ENCODE data around the gene CDK18. TPM values are rescaled to one million over a fixed set of nuclear protein-coding genes. Genes with fewer than 3 reads are reported as not detected.

CDK18 gene
- total and polyA plus RNA-seq, 10 of the 15 experiments (the other 5 are each of a cell fraction or from before 2014, with no cell fraction given) = 0.13 to 4.4 (median 0.52) TPM; not detected in 2

DNA sequence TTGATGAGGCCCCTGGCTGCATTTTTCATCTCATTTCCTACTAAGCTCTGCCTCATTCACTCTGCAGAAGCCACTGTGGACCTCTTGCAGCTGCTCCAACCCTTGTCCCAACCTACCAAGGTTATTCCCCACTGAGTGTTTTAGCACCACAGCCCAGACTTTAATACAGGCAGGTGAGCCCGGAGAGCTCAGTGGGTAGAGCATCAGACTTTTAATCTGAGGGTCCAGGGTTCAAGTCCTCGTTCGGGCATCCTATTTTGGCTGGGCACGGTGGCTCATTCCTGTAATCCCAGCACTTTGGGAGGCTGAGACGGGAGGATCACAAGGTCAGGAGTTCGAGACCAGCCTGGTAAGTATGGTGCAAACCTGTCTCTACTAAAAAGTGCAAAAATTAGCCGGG is 30.5 kb upstream of the CDK18 start (continued):
- TF ChIP-seq CUX1 (IDR thresholded peaks at IDR 0.05; ENCODE audit: insufficient replicate concordance, low read depth, low read length) (no peak), FOXK2 (IDR thresholded peaks at IDR 0.05) (no peak)

DNA sequence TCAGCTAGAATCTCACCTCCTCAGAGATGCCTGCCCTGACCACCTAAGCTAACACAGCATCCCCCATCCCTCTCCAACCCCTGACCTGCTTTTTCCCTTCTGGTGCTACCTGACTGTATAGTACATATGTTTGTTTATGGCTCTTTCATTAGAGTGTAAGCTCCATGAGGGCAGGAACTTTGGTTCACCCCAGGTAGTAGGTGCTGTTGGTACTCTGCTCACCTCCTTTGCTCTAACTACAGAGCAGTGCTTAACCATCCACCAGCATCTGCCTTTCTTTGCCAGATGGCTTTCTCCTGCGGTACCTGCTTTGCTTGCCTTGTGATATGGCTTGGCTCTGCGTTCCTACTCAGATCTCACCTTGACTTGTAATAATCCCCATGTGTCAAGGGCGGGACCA is 29.9 kb upstream of the CDK18 start:
- CTCF ChIA-PET = interaction anchor here (0.7 to 3.4 kb wide), 7 partner anchors 14 to 183 kb away, joined by 3 to 11 read pairs (median 5); no protein-coding TSS in a partner anchor
- Histone ChIP-seq H3K27ac (ENCODE audit: control insufficient read depth, insufficient read depth) (no peak overlapping the region), H3K9me3 (replicated peaks; ENCODE audit: control insufficient read depth, insufficient read depth, low read length) (peaks cover 10% of the 10 kb centered on the region), H4K20me1 (ENCODE audit: control insufficient read depth, insufficient read depth) (no peaks in the 10 kb centered on the region), H3K4me3 (no peak overlapping the region), H3K9ac (ENCODE audit: control insufficient read depth, insufficient read depth, low read length) (no peak overlapping the region), H3K4me2 (ENCODE audit: control insufficient read depth, insufficient read depth) (no peak overlapping the region), H2AFZ (ENCODE audit: control insufficient read depth, low read depth, low read length) (no peak overlapping the region), H3K36me3 (ENCODE audit: control insufficient read depth in 2 of 2, insufficient read depth in 2 of 2, low read length in 1 of 2) (no peaks in the 10 kb centered on the region), H3K27me3 (replicated peaks in 1 of 2; ENCODE audit: control insufficient read depth in 2 of 2, insufficient read depth in 2 of 2, low read length in 1 of 2) (peaks cover 0 to 2% of the 10 kb centered on the region in 2 experiments; a peak in 1 of 4 replicates), H3K4me1 (ENCODE audit: control insufficient read depth, insufficient read depth, low read length) (peaks cover under 1% of the 10 kb centered on the region), H3K79me2 (ENCODE audit: control insufficient read depth, insufficient read depth, low read length) (no peaks in the 10 kb centered on the region)
- intact Hi-C loops (cut with micrococcal nuclease; ENCODE audit: unreplicated experiment) = no loop called here
- TF ChIP-seq NFXL1 (IDR thresholded peaks at IDR 0.05; ENCODE audit: borderline replicate concordance) (no peak), ZSCAN29 (IDR thresholded peaks at IDR 0.05) (no peak), TAF1 (IDR thresholded peaks at IDR 0.05; ENCODE audit: borderline replicate concordance, low read depth, low read length) (no peak), HDGF (IDR thresholded peaks at IDR 0.05) (no peak), RELB (IDR thresholded peaks at IDR 0.05; ENCODE audit: low read depth) (no peak)
- 57% methylated on average over 3 of the region's 3 CpGs for WGBS (ENCODE audit: insufficient coverage, insufficient replicate concordance, low lambda C conversion rate, missing lambda C conversion rate)
- DNase-seq (ENCODE audit: low read depth, low spot score) (no peak), ATAC-seq (no peak), FAIRE-seq (no peak)
- RAD21 ChIA-PET (ENCODE audit: unreplicated experiment) = interaction anchor here (1.8 kb wide), 1 partner anchor 15 kb away, joined by 4 read pairs; no protein-coding TSS in a partner anchor
- BruUV-seq (replicated peaks) = no TSS peak
- in situ Hi-C loops (cut with MboI) = no loop called here
- POLR2A ChIA-PET = no interaction called here
- SMC1A ChIA-PET (ENCODE audit: uncharacterized antibody, unreplicated experiment) = interaction anchor here (0.9 to 2.0 kb wide), 3 partner anchors 11 to 29 kb away, joined by 3 to 7 read pairs (median 5); no protein-coding TSS in a partner anchor

Measured in GM12878 (cell line).